NCI-H2029 (cell line): ENCODE measurements around the gene ANKIB1.

Experiments
- DNase-seq: peaks from one replicate; lab custom pipeline; 2025; lab: John Stamatoyannopoulos, UW

Gene ANKIB1

DNA sequence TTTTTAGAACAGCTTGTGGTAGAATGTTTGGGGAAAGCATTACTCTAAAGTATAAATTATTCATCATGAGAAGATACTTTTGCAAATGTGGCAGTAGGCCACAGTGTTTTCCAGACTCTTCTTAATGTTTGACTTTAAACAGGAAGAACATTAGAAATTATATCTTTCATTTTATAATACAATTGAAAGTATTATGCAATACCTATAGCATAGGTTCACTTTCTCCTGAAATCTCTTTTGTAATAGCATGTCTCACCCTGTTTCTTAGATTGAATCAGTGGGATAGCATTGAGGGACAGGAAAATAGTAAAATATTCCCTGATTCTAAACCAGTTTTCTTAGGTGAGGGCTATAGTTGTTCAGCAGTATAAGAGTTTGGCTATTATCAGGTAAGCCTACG, 23.1 kb downstream of the ANKIB1 start:
- no peak for DNase-seq

- no peak for DNase-seq
These were observed 29.6 kb downstream of the ANKIB1 start for GRCh38 chr7:92275327-92275726.

DNA sequence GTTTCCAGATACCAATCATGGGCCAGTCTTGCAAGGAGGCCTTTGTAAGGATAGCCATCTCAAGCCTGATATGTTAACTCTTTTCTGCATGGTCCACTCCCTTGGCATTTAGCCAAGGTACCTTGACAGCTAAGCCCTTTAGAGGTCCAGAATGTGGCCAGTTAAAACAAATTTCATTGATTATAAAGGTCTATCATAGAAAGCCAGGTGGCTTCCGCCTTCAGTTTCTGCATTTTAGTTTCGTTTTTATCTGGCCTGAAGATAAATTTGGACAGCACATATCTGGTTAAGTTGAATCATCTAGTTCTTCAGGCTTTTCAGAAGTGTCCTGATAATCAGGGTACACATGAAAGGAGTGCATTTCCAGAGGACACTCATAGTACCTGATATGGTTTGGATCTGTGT, 30.7 kb downstream of the ANKIB1 start:
- no peak for DNase-seq

DNA sequence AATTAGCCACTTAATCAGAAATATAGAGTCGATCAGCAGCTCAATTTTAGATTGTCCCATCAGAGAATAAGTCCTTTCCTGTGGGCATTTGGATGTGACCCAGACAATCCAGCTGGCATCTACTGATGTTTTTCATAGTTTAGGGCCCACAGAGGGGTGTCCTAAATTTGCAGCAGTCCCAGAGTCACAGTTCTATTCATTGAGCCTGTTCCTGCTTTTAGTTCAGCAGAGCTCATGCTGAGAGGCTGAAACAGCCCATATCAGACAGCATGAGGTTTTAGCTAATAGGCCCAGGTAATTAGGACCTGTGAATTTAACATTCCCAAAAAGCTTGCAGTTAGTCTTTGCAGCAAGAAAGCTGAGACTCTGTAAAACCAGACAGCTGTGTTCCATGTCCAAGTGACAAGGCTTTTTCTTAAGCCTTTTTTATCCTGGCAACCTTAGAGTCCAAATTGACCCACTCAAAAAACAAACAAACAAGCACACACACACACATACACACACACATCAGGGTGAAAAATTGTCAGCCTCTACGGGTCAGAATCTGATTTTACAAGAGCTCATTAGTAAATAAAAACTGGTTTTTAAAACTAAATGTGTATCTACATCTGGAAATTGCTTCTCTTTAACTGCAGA, 33.7 kb downstream of the ANKIB1 start:
- DNase-seq = no peak

- no peak for DNase-seq
These were observed 35.3 kb downstream of the ANKIB1 start for GRCh38 chr7:92281031-92281430.

DNA sequence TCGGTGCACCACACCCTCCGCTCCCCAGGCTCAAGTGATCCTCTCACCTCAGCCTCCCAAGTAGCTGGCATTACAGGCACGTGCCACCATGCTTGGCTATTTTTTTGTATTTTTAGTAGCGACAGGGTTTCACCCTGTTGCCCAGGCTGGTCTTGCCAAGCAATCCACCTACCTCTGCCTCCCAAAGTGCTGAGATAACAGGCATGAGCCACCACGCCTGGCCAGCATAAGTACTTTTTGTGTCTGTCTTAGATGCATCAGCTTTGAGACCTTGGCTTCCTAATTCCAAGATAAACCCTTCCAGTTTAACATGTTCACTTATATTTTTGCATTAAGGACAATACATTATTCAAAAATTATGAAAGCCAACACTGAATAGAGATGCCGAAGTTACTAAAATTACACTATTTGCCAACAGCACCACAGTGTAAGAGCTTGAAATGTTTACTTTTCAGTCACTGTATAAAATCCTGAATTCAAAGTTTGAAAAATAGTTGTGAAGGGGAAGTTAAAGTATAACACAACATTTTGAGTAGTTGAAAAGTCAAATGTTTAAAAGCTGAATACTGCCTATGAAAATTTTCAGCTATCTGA, 36.5 kb downstream of the ANKIB1 start:
- DNase-seq = no peak

DNA sequence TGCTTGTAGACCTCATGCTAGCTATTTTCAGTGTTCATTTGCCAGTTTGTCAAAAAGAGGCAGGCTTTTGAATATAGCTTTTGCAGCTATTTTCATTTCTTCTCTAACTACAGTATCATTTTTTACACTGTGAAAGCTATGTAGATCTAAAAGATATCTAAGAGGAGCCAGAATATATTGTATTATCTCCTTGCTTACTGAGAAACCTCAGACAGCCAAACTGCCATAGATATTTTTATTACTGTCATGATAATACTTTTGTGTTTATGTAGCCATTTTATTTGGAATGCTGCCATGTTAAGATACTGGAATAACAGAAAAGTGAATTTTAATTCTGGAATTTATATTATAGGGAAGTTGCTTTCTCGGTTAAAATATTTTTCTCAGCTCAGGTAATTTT, 37.2 kb downstream of the ANKIB1 start:
- no peak for DNase-seq

DNA sequence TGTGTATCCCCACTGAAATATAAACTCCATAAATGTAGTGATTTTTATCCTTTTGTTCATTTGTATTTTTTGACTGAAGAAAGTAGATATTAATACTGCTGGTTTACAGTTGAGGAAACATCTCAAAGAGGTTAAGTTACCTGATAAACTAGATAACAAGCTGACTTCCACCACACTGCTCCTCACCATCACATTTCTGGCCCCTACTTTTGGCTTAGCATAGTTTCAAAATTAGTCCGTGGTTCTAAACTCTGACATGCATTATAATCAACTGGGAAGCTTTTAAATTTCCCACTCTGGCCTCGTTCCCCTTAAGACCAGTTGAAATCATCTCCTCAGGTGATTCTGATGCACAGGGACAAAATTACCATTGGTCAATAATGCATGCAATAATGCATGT, 43.5 kb downstream of the ANKIB1 start:
- DNase-seq = no peak

DNA sequence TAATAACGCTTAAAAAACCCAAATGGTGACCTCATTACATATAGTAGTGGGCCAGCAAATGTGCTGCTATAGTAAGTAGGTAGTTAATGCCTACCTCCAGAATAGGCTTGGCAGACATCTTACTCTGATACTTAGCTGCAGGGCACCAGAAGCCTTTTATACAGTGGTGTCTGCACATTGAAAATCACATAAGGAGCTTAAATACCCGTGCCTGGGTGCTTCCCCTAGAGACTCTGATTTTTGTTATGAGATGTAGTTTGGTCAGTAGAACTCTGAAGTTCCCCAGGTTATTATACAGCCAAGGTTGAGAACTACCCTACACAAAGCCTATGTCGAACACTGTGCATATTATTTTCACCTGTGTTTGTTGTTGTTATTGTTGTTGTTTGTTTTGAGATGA, 47.2 kb downstream of the ANKIB1 start:
- DNase-seq = no peak

GRCh38 chr7:92293896-92294590, 48.3 kb downstream of the ANKIB1 start:
- no peak for DNase-seq

DNA sequence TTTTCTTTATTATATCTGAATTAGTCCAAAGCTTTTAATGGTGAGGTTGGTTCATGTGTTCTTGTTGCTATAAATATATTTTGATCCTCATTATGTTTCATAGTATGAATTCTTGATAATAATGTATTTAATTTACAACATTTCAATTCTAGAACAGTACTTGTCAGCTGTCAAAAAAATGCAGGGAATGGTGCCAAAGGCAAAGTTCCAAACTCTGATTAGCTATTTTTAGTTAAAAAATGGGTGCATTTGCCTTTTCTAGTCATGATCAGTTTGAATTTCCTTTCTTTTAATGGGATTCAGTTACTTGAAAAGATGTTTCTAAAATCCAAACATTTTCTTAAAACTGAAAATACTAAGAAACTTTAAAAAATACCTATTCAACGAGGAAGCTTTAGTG, 49.6 kb downstream of the ANKIB1 start:
- DNase-seq = no peak

- no peak for DNase-seq
These were observed 50.5 kb downstream of the ANKIB1 start for GRCh38 chr7:92296235-92296634.

DNA sequence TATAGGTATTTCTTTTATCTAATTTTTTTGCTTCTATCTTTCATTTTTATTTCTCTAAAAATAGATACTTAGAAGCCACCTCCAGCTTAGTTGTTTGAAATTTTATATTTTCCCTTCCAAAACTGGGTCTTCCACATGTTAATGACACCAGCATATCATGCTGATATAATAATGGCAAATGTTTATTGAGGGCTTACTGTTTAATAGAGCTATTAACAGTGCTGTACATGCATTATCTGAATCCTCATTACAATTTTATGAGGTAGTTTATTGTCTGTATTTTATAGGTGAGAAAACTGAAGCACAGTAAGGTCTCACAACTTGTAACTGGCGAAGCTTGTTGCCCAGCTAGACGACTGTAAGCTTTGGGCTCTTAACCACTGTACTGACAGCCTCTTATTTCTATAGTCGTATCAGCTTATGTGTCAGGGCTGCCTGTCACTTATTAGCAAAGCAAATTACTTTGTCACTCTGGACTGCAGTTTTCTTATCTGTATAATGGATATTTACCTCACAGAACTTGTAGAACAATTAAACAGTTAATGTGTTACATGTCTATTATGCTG, 51.2 kb downstream of the ANKIB1 start:
- DNase-seq = no peak

DNA sequence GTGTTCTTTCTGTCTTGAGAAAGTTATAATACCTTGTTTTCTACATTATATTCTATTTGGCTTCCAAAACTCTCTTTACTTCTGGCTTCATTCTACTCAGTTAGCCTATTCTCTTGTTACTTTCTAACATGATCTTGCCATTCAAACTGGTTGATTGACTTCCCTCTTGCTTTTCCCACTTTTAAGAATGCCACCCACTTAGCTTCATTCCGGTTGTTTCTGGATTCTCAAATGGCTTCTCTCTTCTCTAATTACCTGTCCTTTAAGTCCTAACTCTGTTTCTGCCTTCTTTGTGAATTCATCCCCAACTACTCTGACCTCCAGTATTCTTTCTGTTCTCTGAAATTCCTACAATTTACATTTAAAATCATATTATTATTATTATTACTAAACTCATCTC, 52.0 kb downstream of the ANKIB1 start:
- no peak for DNase-seq

GRCh38 chr7:92303761-92304160, 58.0 kb downstream of the ANKIB1 start:
- no peak for DNase-seq

DNA sequence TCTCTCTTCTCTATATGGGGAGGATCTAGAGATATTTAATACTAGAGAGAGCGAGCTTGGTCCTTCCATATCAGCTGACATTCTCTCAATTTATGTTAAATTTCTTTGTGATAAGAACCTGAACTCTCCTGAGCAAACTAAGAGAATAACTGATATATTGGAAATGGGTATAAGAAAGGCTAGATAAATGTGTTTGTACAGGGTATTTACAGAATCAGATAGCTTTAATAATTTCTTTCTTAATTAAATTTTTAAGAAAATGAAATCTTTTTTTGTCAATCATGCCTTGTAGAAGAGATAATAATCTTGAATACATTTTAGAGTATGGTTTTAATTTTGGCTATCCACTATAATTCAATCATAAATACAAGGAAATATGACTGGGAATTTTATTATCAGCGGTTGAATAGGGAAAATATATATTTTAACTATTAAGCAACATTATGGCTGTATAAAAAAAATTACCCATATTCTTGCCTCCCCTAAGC, 58.7 kb downstream of the ANKIB1 start:
- no peak for DNase-seq

DNA sequence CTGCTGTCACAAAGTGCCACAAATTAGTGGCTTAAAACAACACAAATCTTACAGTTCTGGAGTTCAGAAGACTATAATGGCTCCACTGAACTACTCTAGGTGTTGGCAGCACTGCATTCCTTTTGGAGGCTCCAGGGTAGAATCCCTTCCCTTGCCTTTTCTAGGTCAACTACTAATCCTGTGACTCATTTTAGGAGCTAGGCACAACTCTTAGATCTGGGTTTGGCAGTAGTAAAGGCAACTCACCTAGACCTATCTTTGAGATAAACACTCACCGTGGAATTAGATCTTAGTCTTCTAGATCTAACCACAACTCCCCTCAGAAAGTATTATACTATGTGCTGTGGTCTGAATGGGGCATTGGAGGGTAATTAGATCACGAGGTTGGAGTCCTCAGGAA, 60.4 kb downstream of the ANKIB1 start:
- DNase-seq = no peak

- DNase-seq = no peak
These were observed 67.3 kb downstream of the ANKIB1 start for GRCh38 chr7:92313055-92313454.

- no peak for DNase-seq
These were observed 73.5 kb downstream of the ANKIB1 start for GRCh38 chr7:92319243-92319642.

GRCh38 chr7:92325173-92325572, 79.4 kb downstream of the ANKIB1 start:
- DNase-seq = no peak

DNA sequence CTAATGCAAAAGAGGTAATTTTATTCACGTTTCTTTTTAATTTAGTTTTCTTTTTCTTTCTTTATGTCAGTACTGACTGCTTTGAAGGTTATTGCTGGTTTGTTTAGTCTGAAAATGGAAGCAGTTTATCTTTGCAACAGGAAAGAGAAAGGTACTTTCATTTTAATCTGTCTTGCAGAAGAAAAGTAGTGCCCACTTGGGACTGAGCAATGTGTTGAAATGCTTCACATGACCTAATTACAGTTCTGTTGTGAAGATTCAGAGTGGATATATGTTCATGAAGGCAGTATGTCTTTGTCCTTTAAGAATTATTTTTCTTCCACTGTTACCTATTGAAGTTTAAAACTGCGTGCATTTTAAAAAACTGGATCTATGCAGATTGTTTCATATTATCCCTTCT, 80.1 kb downstream of the ANKIB1 start:
- no peak for DNase-seq

DNA sequence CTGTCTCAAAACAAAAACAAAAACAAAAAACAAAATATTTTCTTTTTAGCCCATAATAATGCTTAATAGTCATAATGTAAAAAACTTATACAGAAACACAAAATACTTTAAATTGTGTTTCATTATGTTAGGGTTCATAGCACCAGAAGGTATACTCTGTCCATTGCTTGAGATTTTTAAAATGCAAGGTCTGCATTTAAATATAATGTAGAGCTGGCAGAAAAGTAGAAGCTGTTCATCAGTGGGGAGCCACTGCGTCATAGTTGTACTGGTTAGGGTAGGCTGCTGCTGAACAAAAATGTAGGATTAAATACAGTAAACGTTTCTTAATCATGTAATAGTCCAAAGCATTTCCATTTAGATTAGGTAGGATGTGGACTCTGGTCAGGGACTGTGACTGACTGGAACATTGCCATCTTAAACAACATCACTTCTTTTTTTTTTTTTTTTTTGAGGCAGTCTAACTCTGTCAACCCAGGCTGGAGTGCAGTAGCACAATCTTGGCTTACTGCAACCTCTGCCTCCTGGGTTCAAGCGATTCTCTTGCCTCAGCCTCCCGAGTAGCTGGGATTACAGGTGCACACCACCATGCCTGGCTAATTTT, 85.2 kb downstream of the ANKIB1 start:
- no peak for DNase-seq

GRCh38 chr7:92331508-92331907, 85.7 kb downstream of the ANKIB1 start:
- no peak for DNase-seq
